CD4-positive, alpha-beta T cell (primary cell): ENCODE data around the gene IL17RE. TPM values are rescaled to one million over a fixed set of nuclear protein-coding genes. Genes with fewer than 3 reads are reported as not detected.

Experiments used
- ATAC-seq: fragments of 200-7000 bp; cut with Tn5 transposase; one replicate; pipeline ENCODE4 v1.10.0; 2022; ENCODE audit warnings: mild to moderate bottlenecking; ENCODE audit not compliant: poor library complexity
- CTCF ChIA-PET: fragments of 350-600 bp; sonication (Branson Sonifier 250); formaldehyde crosslinking; loops from one replicate; lab custom pipeline; 2021; ENCODE audit warnings: antibody characterized with exemption, inconsistent platforms; lab: Charles Lee
- POLR2A ChIA-PET: fragments of 350-600 bp; sonication (Branson Sonifier 250); formaldehyde crosslinking; loops from one replicate; lab custom pipeline; 2021; ENCODE audit warnings: antibody characterized with exemption, inconsistent platforms; lab: Charles Lee
- DNase-seq, 14 experiments: peaks; one replicate each; pipeline ENCODE4 v3.0.0-alpha.2; 2013 to 2020; ENCODE audit warnings: mixed read lengths in 2 of 14
- H3K27ac ChIP-seq, 2 donors: one replicate each; pipeline versions ENCODE4 v1.5.1 to v1.7.0; 2013; ENCODE audit warnings: low read length in 2 of 2, low read depth in 1 of 2, mild to moderate bottlenecking in 1 of 2
- H3K27me3 ChIP-seq, 2 experiments: 1 replicate in 1 of 2; 2 replicates in 1 of 2; pipeline versions ENCODE4 v1.6.1 to v1.7.0; 2013; ENCODE audit warnings: low read length in 2 of 2, control low read depth in 1 of 2, mild to moderate bottlenecking in 1 of 2, moderate library complexity in 1 of 2; ENCODE audit not compliant: insufficient read depth in 2 of 2, control insufficient read depth in 1 of 2
- H3K36me3 ChIP-seq: one replicate; pipeline ENCODE4 v1.6.1; 2013; ENCODE audit warnings: low read length, control low read depth; ENCODE audit not compliant: insufficient read depth
- H3K4me1 ChIP-seq: one replicate; pipeline ENCODE4 v1.6.1; 2013; ENCODE audit warnings: low read length, control low read depth; ENCODE audit not compliant: insufficient read depth
- H3K4me3 ChIP-seq: one replicate; pipeline ENCODE4 v1.5.1; 2013; ENCODE audit warnings: mild to moderate bottlenecking, low read length, moderate library complexity
- H3K9me3 ChIP-seq, 2 experiments: 1 replicate in 1 of 2; 2 replicates in 1 of 2; pipeline versions ENCODE4 v1.6.1 to v1.7.0; 2013; ENCODE audit warnings: low read length in 2 of 2, mild to moderate bottlenecking in 2 of 2, control low read depth in 1 of 2, moderate library complexity in 1 of 2; ENCODE audit not compliant: control insufficient read depth in 1 of 2, insufficient read depth in 1 of 2
- H3K27ac Mint-ChIP-seq: one replicate; pipeline ENCODE4 v1.8.0; 2020; ENCODE audit warnings: mixed read lengths
- H3K27me3 Mint-ChIP-seq: one replicate; pipeline ENCODE4 v1.8.0; 2021; ENCODE audit warnings: mixed read lengths
- H3K36me3 Mint-ChIP-seq: one replicate; pipeline ENCODE4 v1.8.0; 2021; ENCODE audit warnings: low read depth, mixed read lengths
- H3K4me1 Mint-ChIP-seq: one replicate; pipeline ENCODE4 v1.8.0; 2021; ENCODE audit warnings: low read depth, mixed read lengths
- H3K4me3 Mint-ChIP-seq: one replicate; pipeline ENCODE4 v1.8.0; 2020; ENCODE audit warnings: mild to moderate bottlenecking, mixed read lengths
- H3K9me3 Mint-ChIP-seq: one replicate; pipeline ENCODE4 v1.8.0; 2020; ENCODE audit warnings: mixed read lengths
- CTCF ChIP-seq: fragments of 200-600 bp; IDR thresholded peaks from one replicate; pipeline ENCODE4 v1.8.0; 2022; ENCODE audit warnings: antibody characterized with exemption, mild to moderate bottlenecking
- intact Hi-C, 2 experiments: fragments of 100-400 bp; cut with DNase I in 1 of 2; cut with micrococcal nuclease in 1 of 2; formaldehyde crosslinking; loops; one replicate each; pipeline versions ENCODE4 v1.15.1 to v1.9.0; 2023 to 2025; cut with DNase I, micrococcal nuclease
- total RNA-seq, 174 experiments: library from RNA in 2 of 174; stranded (reverse) in 2 of 174; gene quantifications; one replicate each; pipeline ENCODE4 v1.2.3 and lab custom pipeline; 2021 to 2026

Gene IL17RE
- total RNA-seq, 2 experiments from 2014 or later, result 1.4 to 1.6 TPM

- Mint-ChIP-seq H3K4me1 (peaks cover 21% of the 10 kb centered on the region), H3K9me3 (no peaks in the 10 kb centered on the region), H3K4me3 (peak within 1 kb of the TSS; percentile 88), H3K27ac (peak within 1 kb of the TSS; percentile 41), H3K27me3 (no peaks in the 10 kb centered on the region), H3K36me3 (no peaks in the 10 kb centered on the region)
- DNase-seq, result peak; percentile 37 to 74 (median 52)
- peak within 1 kb of the TSS; percentile 77 for H3K4me3 ChIP-seq
- ChIA-PET POLR2A (interaction anchor here (0.6 to 3.9 kb wide), 9 partner anchors 18 to 555 kb away, joined by 3 to 66 read pairs (median 4); partner anchors contain the start of genes CRELD1, EMC3, FANCD2 and SEC13), CTCF (interaction anchor here (1.8 to 3.1 kb wide), 2 partner anchors 17 to 19 kb away, joined by 4 to 20 read pairs; partner anchors contain the start of gene CRELD1)
- intact Hi-C loops, result loop anchor here in 1 of 2 experiments (2.0 to 5.0 kb wide), 2 partner anchors 19 to 60 kb away; partner anchors contain the start of genes CRELD1 and JAGN1
- ATAC-seq, result peak; percentile 95
- no peak for TF ChIP-seq CTCF
- H3K27ac ChIP-seq, result no peak within 1 kb of the TSS
- peaks cover 9% of the 10 kb centered on the region for H3K36me3 ChIP-seq
- H3K27me3 ChIP-seq, result no peaks in the 10 kb centered on the region
- no peaks in the 10 kb centered on the region for H3K9me3 ChIP-seq
- peaks cover 21% of the 10 kb centered on the region for H3K4me1 ChIP-seq
These were observed 49.5 kb downstream of the IL17RE start, which contains the start of gene PRRT3 for GRCh38 chr3:9951962-9952805. TSS of gene PRRT3 (minus strand) at chr3:9952408. CDS start at chr3:9950115, 2,293 bp downstream.

- TF ChIP-seq CTCF, result no peak
- Histone ChIP-seq H3K9me3 (no peaks in the 10 kb centered on the region), H3K4me1 (peaks cover 21% of the 10 kb centered on the region), H3K36me3 (no peaks in the 10 kb centered on the region), H3K27me3 (no peaks in the 10 kb centered on the region), H3K27ac (no peak overlapping the region), H3K4me3 (no peak overlapping the region)
- H3K4me1 Mint-ChIP-seq, result peaks cover 21% of the 10 kb centered on the region
- H3K9me3 Mint-ChIP-seq, result no peaks in the 10 kb centered on the region
- no peak overlapping the region for H3K4me3 Mint-ChIP-seq
- H3K27me3 Mint-ChIP-seq, result no peaks in the 10 kb centered on the region
- ATAC-seq (no peak), DNase-seq (no peak)
- intact Hi-C loops, result no loop called here
- CTCF ChIA-PET, result no interaction called here
- H3K36me3 Mint-ChIP-seq, result no peaks in the 10 kb centered on the region
- H3K27ac Mint-ChIP-seq, result no peak overlapping the region
- POLR2A ChIA-PET, result interaction anchor here (3.2 kb wide), 1 partner anchor 22 kb away, joined by 18 read pairs; the partner anchor contains the start of gene CRELD1
These were observed 52.4 kb downstream of the IL17RE start for GRCh38 chr3:9955067-9955502.

- intact Hi-C loops, result no loop called here
- Mint-ChIP-seq H3K4me1 (peaks cover 20% of the 10 kb centered on the region), H3K9me3 (no peaks in the 10 kb centered on the region), H3K27ac (no peak overlapping the region), H3K27me3 (no peaks in the 10 kb centered on the region), H3K4me3 (no peak overlapping the region), H3K36me3 (peaks cover 2% of the 10 kb centered on the region)
- ChIA-PET POLR2A (interaction anchor here (3.2 kb wide), 1 partner anchor 22 kb away, joined by 18 read pairs; the partner anchor contains the start of gene CRELD1), CTCF (no interaction called here)
- no peak for TF ChIP-seq CTCF
- DNase-seq, result no peak
- Histone ChIP-seq H3K4me1 (peaks cover 18% of the 10 kb centered on the region), H3K27ac (no peak overlapping the region), H3K9me3 (no peaks in the 10 kb centered on the region), H3K27me3 (no peaks in the 10 kb centered on the region), H3K4me3 (no peak overlapping the region), H3K36me3 (no peaks in the 10 kb centered on the region)
- no peak for ATAC-seq
These were observed 53.1 kb downstream of the IL17RE start for GRCh38 chr3:9955611-9956352.
